RWPE1 (cell line): ENCODE results near the gene CCL23.

Experiments
- CTCF ChIA-PET: fragments of 350-600 bp; sonication (Branson Sonifier 250); formaldehyde crosslinking; extraction: SDS; loops from one replicate; lab custom pipeline; 2021; lab: Yijun Ruan, JAX
- POLR2A ChIA-PET: fragments of 400-600 bp; formaldehyde crosslinking; extraction: SDS; loops from one replicate; lab custom pipeline; 2020; ENCODE audit warnings: antibody characterized with exemption; ENCODE audit not compliant: low non-redundant PET; lab: Yijun Ruan, JAX
- DNase-seq: peaks from one replicate; pipeline ENCODE4 v3.0.0; 2012; ENCODE audit warnings: low spot score
- H3K27ac ChIP-seq: fragments of 450-650 bp; 2 replicates; pipeline ENCODE4 v1.5.1; 2017
- TF ChIP-seq, protein P1 (sequence below): fragments of 450-650 bp; conservative IDR thresholded peaks from 2 replicates; pipeline ENCODE4 v1.5.1; 2017; ENCODE audit warnings: low read depth, mild to moderate bottlenecking

CCL23 gene

DNA sequence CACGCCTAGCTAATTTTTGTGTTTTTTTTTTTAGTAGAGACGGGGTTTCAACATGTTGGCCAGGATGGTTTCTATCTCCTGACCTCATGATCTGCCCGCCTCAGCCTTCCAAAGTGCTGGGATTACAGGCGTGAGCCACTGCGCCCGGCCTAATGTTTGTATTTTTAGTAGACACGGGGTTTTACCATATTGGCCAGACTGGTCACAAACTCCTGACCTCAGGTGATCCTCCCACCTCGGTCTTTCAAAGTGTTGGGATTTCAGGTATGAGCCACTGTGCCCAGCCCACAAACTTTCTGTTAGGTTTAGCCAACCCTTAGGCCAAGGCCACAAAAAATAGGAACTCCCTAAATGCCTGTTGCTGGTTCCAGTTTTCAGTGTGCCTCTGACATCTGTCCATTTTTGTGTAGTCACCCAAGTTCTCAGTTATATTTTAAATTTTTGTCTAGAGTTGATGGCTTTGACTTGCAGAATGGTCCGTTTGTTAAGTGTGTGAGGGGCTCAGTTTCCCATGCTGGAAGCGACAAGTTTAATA, 49.2 kb downstream of the CCL23 start:
- CTCF ChIA-PET = interaction anchor here (0.8 to 8.0 kb wide), 2 partner anchors 46 to 181 kb away, joined by 3 to 72 read pairs; no protein-coding TSS in a partner anchor
- DNase-seq = no peak
- H3K27ac ChIP-seq = no peak overlapping the region
- POLR2A ChIA-PET = no interaction called here
- TF ChIP-seq, protein P1, sequence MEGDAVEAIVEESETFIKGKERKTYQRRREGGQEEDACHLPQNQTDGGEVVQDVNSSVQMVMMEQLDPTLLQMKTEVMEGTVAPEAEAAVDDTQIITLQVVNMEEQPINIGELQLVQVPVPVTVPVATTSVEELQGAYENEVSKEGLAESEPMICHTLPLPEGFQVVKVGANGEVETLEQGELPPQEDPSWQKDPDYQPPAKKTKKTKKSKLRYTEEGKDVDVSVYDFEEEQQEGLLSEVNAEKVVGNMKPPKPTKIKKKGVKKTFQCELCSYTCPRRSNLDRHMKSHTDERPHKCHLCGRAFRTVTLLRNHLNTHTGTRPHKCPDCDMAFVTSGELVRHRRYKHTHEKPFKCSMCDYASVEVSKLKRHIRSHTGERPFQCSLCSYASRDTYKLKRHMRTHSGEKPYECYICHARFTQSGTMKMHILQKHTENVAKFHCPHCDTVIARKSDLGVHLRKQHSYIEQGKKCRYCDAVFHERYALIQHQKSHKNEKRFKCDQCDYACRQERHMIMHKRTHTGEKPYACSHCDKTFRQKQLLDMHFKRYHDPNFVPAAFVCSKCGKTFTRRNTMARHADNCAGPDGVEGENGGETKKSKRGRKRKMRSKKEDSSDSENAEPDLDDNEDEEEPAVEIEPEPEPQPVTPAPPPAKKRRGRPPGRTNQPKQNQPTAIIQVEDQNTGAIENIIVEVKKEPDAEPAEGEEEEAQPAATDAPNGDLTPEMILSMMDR = no peak

DNA sequence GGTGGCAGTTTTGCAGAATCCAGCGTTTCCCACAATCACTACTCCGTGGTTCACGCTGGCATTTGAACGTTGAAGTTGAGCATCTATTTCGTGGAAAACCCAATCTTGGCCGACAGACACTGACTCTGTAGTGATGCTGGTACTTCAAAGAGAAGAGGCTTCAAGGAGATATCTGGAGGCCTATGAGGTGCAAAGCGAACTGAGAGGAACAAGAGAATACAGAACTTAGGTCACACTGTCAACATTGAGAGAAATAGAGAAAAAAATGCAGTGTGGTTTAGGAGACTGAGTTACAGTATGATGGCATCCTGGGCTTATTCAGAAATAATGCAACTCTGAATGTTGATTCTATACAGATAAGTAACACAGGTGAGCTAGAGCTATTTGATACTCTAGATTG, 52.5 kb downstream of the CCL23 start:
- TF ChIP-seq, protein P1 = no peak
- no peak overlapping the region for H3K27ac ChIP-seq
- ChIA-PET CTCF (interaction anchor here (0.6 to 2.1 kb wide), 2 partner anchors 11 to 184 kb away, joined by 5 to 9 read pairs; no protein-coding TSS in a partner anchor), POLR2A (no interaction called here)
- DNase-seq = no peak

DNA sequence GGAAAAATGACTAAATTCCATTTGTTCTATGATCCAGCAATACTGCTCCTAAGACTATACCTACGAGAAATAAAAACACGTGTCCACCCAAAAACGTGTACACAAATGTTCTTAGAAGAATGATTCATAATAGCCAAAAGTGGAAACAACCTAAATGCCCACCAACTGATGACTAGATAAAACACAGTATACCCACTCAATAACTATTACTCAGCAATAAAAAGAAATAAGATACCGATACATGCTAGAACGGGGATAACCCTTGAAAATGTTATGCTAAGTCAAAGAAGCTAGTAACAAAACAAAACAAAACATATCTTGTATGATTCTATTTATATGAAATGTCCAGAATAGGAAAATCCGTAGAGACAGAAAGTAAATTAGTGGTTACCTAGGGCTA, 54.1 kb downstream of the CCL23 start:
- TF ChIP-seq, protein P1 = no peak
- ChIA-PET POLR2A (no interaction called here), CTCF (no interaction called here)
- no peak overlapping the region for H3K27ac ChIP-seq
- DNase-seq = no peak
